Neural cell (in vitro differentiated cells): Measurements from ENCODE around the gene PRR12.

Experiments
- EZH2 ChIP-seq: fragments of 200-600, 300-800 bp; shearing (Covaris generic), sonication (generic); IDR thresholded peaks from 2 replicates; pipeline ENCODE4 v1.6.1; 2014; ENCODE audit warnings: antibody characterized with exemption, low read length, borderline replicate concordance, mild to moderate bottlenecking; ENCODE audit not compliant: insufficient read depth, poor library complexity, severe bottlenecking
- MXI1 ChIP-seq: fragments of 450-650 bp; conservative IDR thresholded peaks from 2 replicates; pipeline ENCODE4 v1.6.1; 2014; ENCODE audit warnings: antibody characterized with exemption, mild to moderate bottlenecking; ENCODE audit not compliant: poor library complexity, severe bottlenecking
- POLR2AphosphoS5 ChIP-seq: IDR thresholded peaks from 2 replicates; pipeline ENCODE4 v1.6.1; 2012
- TAF1 ChIP-seq: IDR thresholded peaks from 2 replicates; pipeline ENCODE4 v1.6.1; 2012; ENCODE audit warnings: low read depth
- TF ChIP-seq, protein P1 (sequence below): fragments of 450-650 bp; IDR thresholded peaks from 2 replicates; pipeline ENCODE4 v1.5.1; 2014; ENCODE audit warnings: antibody characterized with exemption, mild to moderate bottlenecking, moderate library complexity; ENCODE audit not compliant: poor library complexity, severe bottlenecking

DNA sequence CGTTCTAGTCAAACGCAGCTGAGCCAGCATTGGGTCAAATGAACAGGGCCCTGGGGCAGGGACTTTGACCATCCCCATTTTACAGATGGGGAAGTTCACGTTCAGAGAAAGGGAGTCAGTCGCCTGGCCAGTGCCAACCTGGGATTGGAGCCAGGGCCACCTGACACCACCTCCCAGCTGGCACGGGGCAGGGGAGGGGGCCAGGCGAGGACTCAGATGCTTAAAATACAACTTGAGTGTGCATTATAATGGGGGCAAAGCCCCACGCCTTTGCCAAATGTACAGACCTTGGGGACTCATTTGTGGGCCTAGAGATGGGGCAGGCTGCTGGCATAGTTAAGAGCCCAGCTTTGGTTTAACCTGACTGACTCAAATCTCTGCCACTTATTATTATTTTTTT, 14.6 kb downstream of the PRR12 start:
- TF ChIP-seq, protein P1, sequence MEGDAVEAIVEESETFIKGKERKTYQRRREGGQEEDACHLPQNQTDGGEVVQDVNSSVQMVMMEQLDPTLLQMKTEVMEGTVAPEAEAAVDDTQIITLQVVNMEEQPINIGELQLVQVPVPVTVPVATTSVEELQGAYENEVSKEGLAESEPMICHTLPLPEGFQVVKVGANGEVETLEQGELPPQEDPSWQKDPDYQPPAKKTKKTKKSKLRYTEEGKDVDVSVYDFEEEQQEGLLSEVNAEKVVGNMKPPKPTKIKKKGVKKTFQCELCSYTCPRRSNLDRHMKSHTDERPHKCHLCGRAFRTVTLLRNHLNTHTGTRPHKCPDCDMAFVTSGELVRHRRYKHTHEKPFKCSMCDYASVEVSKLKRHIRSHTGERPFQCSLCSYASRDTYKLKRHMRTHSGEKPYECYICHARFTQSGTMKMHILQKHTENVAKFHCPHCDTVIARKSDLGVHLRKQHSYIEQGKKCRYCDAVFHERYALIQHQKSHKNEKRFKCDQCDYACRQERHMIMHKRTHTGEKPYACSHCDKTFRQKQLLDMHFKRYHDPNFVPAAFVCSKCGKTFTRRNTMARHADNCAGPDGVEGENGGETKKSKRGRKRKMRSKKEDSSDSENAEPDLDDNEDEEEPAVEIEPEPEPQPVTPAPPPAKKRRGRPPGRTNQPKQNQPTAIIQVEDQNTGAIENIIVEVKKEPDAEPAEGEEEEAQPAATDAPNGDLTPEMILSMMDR = no peak
- no peak for TF ChIP-seq EZH2
- TF ChIP-seq POLR2AphosphoS5 = no peak
- TF ChIP-seq MXI1 = no peak
- no peak for TF ChIP-seq TAF1
